Dermis blood vessel endothelial cell (primary cell): ENCODE results near the gene GNG10. TPM values are rescaled to one million over a fixed set of nuclear protein-coding genes. Genes with fewer than 3 reads are reported as not detected.
"Not testable (repeated sequence)": the region's sequence is repeated elsewhere in the genome, so short reads cannot be mapped to it uniquely, and the experiment has no call there.

Source experiments
- DNase-seq: peaks from one replicate; pipeline ENCODE4 v3.0.0; 2010
- total RNA-seq: library from RNA; depleted of rRNA; stranded (reverse); fragments of >200 nt; gene quantifications from 2 replicates; pipeline ENCODE4 v1.2.3, GENCODE V29; 2014

GNG10 gene
- total RNA-seq, 1 donor from 2014 or later: 106 TPM

- peak; percentile 15 for DNase-seq
Measured at GRCh38 chr9:111657051-111657450, 4.4 kb upstream of the GNG10 start.

GRCh38 chr9:111658943-111659342 is 2.5 kb upstream of the GNG10 start:
- DNase-seq: no peak

GRCh38 chr9:111659691-111660090 is 1.7 kb upstream of the GNG10 start:
- no peak for DNase-seq

GRCh38 chr9:111661802-111662521 is 557 bp downstream of the GNG10 start:
- DNase-seq: peak; percentile 48

- DNase-seq: peak; percentile 21
Measured at GRCh38 chr9:111662576-111663300, 1.3 kb downstream of the GNG10 start.

GRCh38 chr9:111663301-111663823 is 2.0 kb downstream of the GNG10 start:
- no peak for DNase-seq

GRCh38 chr9:111668026-111668573 is 6.7 kb downstream of the GNG10 start:
- peak; percentile 5 for DNase-seq

GRCh38 chr9:111668601-111669000 is 7.2 kb downstream of the GNG10 start:
- DNase-seq: not testable (repeated sequence)

GRCh38 chr9:111674319-111674718 is 12.9 kb downstream of the GNG10 start:
- DNase-seq: no peak

GRCh38 chr9:111676116-111676515 is 14.7 kb downstream of the GNG10 start:
- DNase-seq: no peak

GRCh38 chr9:111678293-111678692 is 16.9 kb downstream of the GNG10 start:
- no peak for DNase-seq

- DNase-seq: no peak
Measured at GRCh38 chr9:111679199-111679598, 17.8 kb downstream of the GNG10 start.

- no peak for DNase-seq
Measured at GRCh38 chr9:111683392-111683791, 22.0 kb downstream of the GNG10 start.

GRCh38 chr9:111691672-111692329 is 30.4 kb downstream of the GNG10 start:
- DNase-seq: peak; percentile 64

- DNase-seq: no peak
Measured at GRCh38 chr9:111696796-111697195, 35.4 kb downstream of the GNG10 start.

- peak; percentile 81 for DNase-seq
Measured at GRCh38 chr9:111700776-111701175, 39.4 kb downstream of the GNG10 start.

- no peak for DNase-seq
Measured at GRCh38 chr9:111704503-111704902, 43.1 kb downstream of the GNG10 start.

- no peak for DNase-seq
Measured at GRCh38 chr9:111711548-111711947, 50.1 kb downstream of the GNG10 start.

- no peak for DNase-seq
Measured at GRCh38 chr9:111712369-111712768, 51.0 kb downstream of the GNG10 start.

GRCh38 chr9:111715471-111715870 is 54.1 kb downstream of the GNG10 start:
- no peak for DNase-seq

- no peak for DNase-seq
Measured at GRCh38 chr9:111719541-111719940, 58.1 kb downstream of the GNG10 start.
